Measurements from ENCODE around the gene EDEM2. TPM values are rescaled to one million over a fixed set of nuclear protein-coding genes. Genes with fewer than 3 reads are reported as not detected.

The EDEM2 gene
- total RNA-seq, 4 donors from 2014 or later = 23.0 to 55.9 (median 30.4) TPM

- no peak for DNase-seq
- no peak for TF ChIP-seq CTCF (IDR thresholded peaks at IDR 0.05)
- no peak for TF ChIP-seq EP300 (IDR thresholded peaks at IDR 0.05; ENCODE audit: low read depth)
- no peak for TF ChIP-seq POLR2A (IDR thresholded peaks at IDR 0.05)
- TF ChIP-seq POLR2AphosphoS5 (IDR thresholded peaks at IDR 0.05) = no peak
- H3K27ac ChIP-seq = no peak overlapping the region
- no peak overlapping the region for H3K4me3 ChIP-seq
- intact Hi-C loops (cut with DNase I; ENCODE audit: low total_unique reads) (no loop called here), in situ Hi-C loops (cut with MboI; ENCODE audit: low pct_ligation_motif_present in 1 of 4, low pct_unique_long_range_greater_than_20kb in 1 of 4, low sequenced_read_pairs in 3 of 4) (no loop called here)
- WGBS, 2 donors (ENCODE audit: low coverage in 1 of 2) = 84 to 98% methylated on average over 6 to 8 of the region's 8 CpGs
- H3K36me3 ChIP-seq = peaks cover 0 to 77% (median 27%) of the 10 kb centered on the region in 4 donors
- no peaks in the 10 kb centered on the region for H3K27me3 ChIP-seq
- H3K9me3 ChIP-seq = no peaks in the 10 kb centered on the region
- H3K4me1 ChIP-seq = no peaks in the 10 kb centered on the region
These were observed 27.0 kb downstream of the EDEM2 start for GRCh38 chr20:35120012-35120701.

GRCh38 chr20:35117629-35118028 is 29.5 kb downstream of the EDEM2 start:
- DNase-seq = no peak
- TF ChIP-seq EP300 (IDR thresholded peaks at IDR 0.05; ENCODE audit: low read depth) (no peak), CTCF (IDR thresholded peaks at IDR 0.05) (no peak), POLR2A (IDR thresholded peaks at IDR 0.05) (no peak), POLR2AphosphoS5 (IDR thresholded peaks at IDR 0.05) (no peak)
- intact Hi-C loops (cut with DNase I; ENCODE audit: low total_unique reads) = no loop called here
- Histone ChIP-seq H3K9me3 (no peaks in the 10 kb centered on the region), H3K27me3 (no peaks in the 10 kb centered on the region), H3K27ac (peak overlapping the region in 1 of 4 donors; percentile 23), H3K4me3 (no peak overlapping the region), H3K36me3 (peaks cover 0 to 59% (median 20%) of the 10 kb centered on the region in 4 donors), H3K4me1 (no peaks in the 10 kb centered on the region)
- in situ Hi-C loops (cut with MboI; ENCODE audit: low pct_ligation_motif_present in 1 of 4, low pct_unique_long_range_greater_than_20kb in 1 of 4, low sequenced_read_pairs in 3 of 4) = no loop called here
- WGBS, 2 donors (ENCODE audit: low coverage in 1 of 2) = 83 to 100% methylated on average over 1 of the region's 1 CpG

- in situ Hi-C loops (cut with MboI; ENCODE audit: low pct_ligation_motif_present in 1 of 4, low pct_unique_long_range_greater_than_20kb in 1 of 4, low sequenced_read_pairs in 3 of 4) = no loop called here
These were observed 29.9 kb downstream of the EDEM2 start for GRCh38 chr20:35117196-35117595.

GRCh38 chr20:35116258-35116657 is 30.9 kb downstream of the EDEM2 start:
- in situ Hi-C loops (cut with MboI; ENCODE audit: low pct_ligation_motif_present in 1 of 4, low pct_unique_long_range_greater_than_20kb in 1 of 4, low sequenced_read_pairs in 3 of 4) (no loop called here), intact Hi-C loops (cut with DNase I; ENCODE audit: low total_unique reads) (no loop called here)
- no peak for DNase-seq
- H3K9me3 ChIP-seq = no peaks in the 10 kb centered on the region
- peaks cover 0 to 45% (median 16%) of the 10 kb centered on the region in 4 donors for H3K36me3 ChIP-seq
- WGBS, 2 donors (ENCODE audit: low coverage in 1 of 2) = 90 to 96% methylated on average over 4 of the region's 4 CpGs
- no peaks in the 10 kb centered on the region for H3K27me3 ChIP-seq
- no peak for TF ChIP-seq EP300 (IDR thresholded peaks at IDR 0.05; ENCODE audit: low read depth)
- TF ChIP-seq CTCF (IDR thresholded peaks at IDR 0.05) = no peak
- no peak for TF ChIP-seq POLR2A (IDR thresholded peaks at IDR 0.05)
- TF ChIP-seq POLR2AphosphoS5 (IDR thresholded peaks at IDR 0.05) = no peak
- no peaks in the 10 kb centered on the region for H3K4me1 ChIP-seq
- H3K27ac ChIP-seq = no peak overlapping the region
- H3K4me3 ChIP-seq = no peak overlapping the region

More at GRCh38 chr20:35117196-35117595, 29.9 kb downstream of the EDEM2 start:
- H3K36me3 ChIP-seq = peaks cover 0 to 55% (median 18%) of the 10 kb centered on the region in 4 donors
- intact Hi-C loops (cut with DNase I; ENCODE audit: low total_unique reads) = no loop called here
- no peaks in the 10 kb centered on the region for H3K9me3 ChIP-seq
- no peak overlapping the region for H3K4me3 ChIP-seq
- no peaks in the 10 kb centered on the region for H3K27me3 ChIP-seq
- peak overlapping the region in 1 of 4 donors; percentile 23 for H3K27ac ChIP-seq
- DNase-seq = no peak
- H3K4me1 ChIP-seq = no peaks in the 10 kb centered on the region
- TF ChIP-seq POLR2AphosphoS5 (IDR thresholded peaks at IDR 0.05) (no peak), CTCF (IDR thresholded peaks at IDR 0.05) (no peak), EP300 (IDR thresholded peaks at IDR 0.05; ENCODE audit: low read depth) (no peak), POLR2A (IDR thresholded peaks at IDR 0.05) (no peak)
